WTC11 (cell line): ENCODE data around the gene CTNNBIP1. TPM values are rescaled to one million over a fixed set of nuclear protein-coding genes. Genes with fewer than 3 reads are reported as not detected.

Experiments used
- ATAC-seq: fragments of 200-7000 bp; cut with Tn5 transposase; 2 replicates; pipeline ENCODE4 v1.10.0; 2021; ENCODE audit warnings: mild to moderate bottlenecking, moderate library complexity
- CTCF ChIA-PET: fragments of 300-600 bp; sonication (Branson Sonifier 250); formaldehyde crosslinking; loops from one replicate; lab custom pipeline; 2021; ENCODE audit warnings: antibody characterized with exemption; lab: Charles Lee
- POLR2A ChIA-PET: fragments of 350-600 bp; sonication (Branson Sonifier 250); formaldehyde crosslinking; loops from one replicate; lab custom pipeline; 2021; ENCODE audit warnings: antibody characterized with exemption; lab: Charles Lee
- DNase-seq: peaks from one replicate; pipeline ENCODE4 v3.0.0; 2021; ENCODE audit warnings: low spot score
- H3K27ac Mint-ChIP-seq: 2 replicates; pipeline ENCODE4 v1.8.0; 2021; ENCODE audit warnings: mixed read lengths
- H3K27me3 Mint-ChIP-seq: 2 replicates; pipeline ENCODE4 v1.8.0; 2021; ENCODE audit warnings: low read depth, mild to moderate bottlenecking, moderate library complexity, mixed read lengths
- H3K36me3 Mint-ChIP-seq: 2 replicates; pipeline ENCODE4 v1.8.0; 2021; ENCODE audit warnings: mixed read lengths
- H3K4me1 Mint-ChIP-seq: 2 replicates; pipeline ENCODE4 v1.8.0; 2022; ENCODE audit warnings: mixed read lengths
- H3K4me3 Mint-ChIP-seq: 2 replicates; pipeline ENCODE4 v1.8.0; 2021; ENCODE audit warnings: mild to moderate bottlenecking, moderate library complexity, mixed read lengths
- H3K9me3 Mint-ChIP-seq: 2 replicates; pipeline ENCODE4 v1.8.0; 2021; ENCODE audit warnings: mixed read lengths
- ATF3 ChIP-seq: sonication (generic); formaldehyde crosslinking; conservative IDR thresholded peaks from 2 replicates; pipeline ENCODE4 v1.8.1; 2022; ENCODE audit warnings: mild to moderate bottlenecking, missing genetic modification reagents
- CBFB ChIP-seq: sonication (generic); formaldehyde crosslinking; IDR thresholded peaks from 2 replicates; pipeline ENCODE4 v1.8.1; 2022; ENCODE audit warnings: mild to moderate bottlenecking, low read depth, missing genetic modification reagents
- CREM ChIP-seq: sonication (generic); formaldehyde crosslinking; IDR thresholded peaks from 2 replicates; pipeline ENCODE4 v1.8.1; 2022; ENCODE audit warnings: mild to moderate bottlenecking, missing genetic modification reagents, moderate library complexity
- ELF4 ChIP-seq: sonication (generic); formaldehyde crosslinking; IDR thresholded peaks from 2 replicates; pipeline ENCODE4 v1.8.1; 2022; ENCODE audit warnings: low read depth, mild to moderate bottlenecking, moderate library complexity, missing genetic modification reagents
- GABPB1 ChIP-seq: sonication (generic); formaldehyde crosslinking; IDR thresholded peaks from 2 replicates; pipeline ENCODE4 v1.8.1; 2023; ENCODE audit warnings: mild to moderate bottlenecking, missing genetic modification reagents
- GTF2I ChIP-seq: fragments of 250-450 bp; sonication (Bioruptor Pico); conservative IDR thresholded peaks from 2 replicates; pipeline ENCODE4 v1.4.0; 2021; ENCODE audit warnings: mild to moderate bottlenecking
- JUN ChIP-seq: sonication (generic); formaldehyde crosslinking; IDR thresholded peaks from 2 replicates; pipeline ENCODE4 v1.8.0; 2023; ENCODE audit warnings: mild to moderate bottlenecking, missing genetic modification reagents
- MLX ChIP-seq: sonication (generic); formaldehyde crosslinking; IDR thresholded peaks from 2 replicates; pipeline ENCODE4 v1.8.1; 2023; ENCODE audit warnings: mild to moderate bottlenecking, missing genetic modification reagents, moderate library complexity
- NFATC4 ChIP-seq: fragments of 250-450 bp; sonication (Bioruptor Pico); IDR thresholded peaks from 2 replicates; pipeline ENCODE4 v1.9.0; 2021; ENCODE audit warnings: mild to moderate bottlenecking
- PREB ChIP-seq: sonication (generic); formaldehyde crosslinking; IDR thresholded peaks from 2 replicates; pipeline ENCODE4 v1.8.1; 2022; ENCODE audit warnings: mild to moderate bottlenecking, missing genetic modification reagents, moderate library complexity, borderline replicate concordance
- PRRX2 ChIP-seq: fragments of 250-450 bp; sonication (Bioruptor Pico); IDR thresholded peaks from 2 replicates; pipeline ENCODE4 v1.8.0; 2021; ENCODE audit warnings: mild to moderate bottlenecking
- SMAD3 ChIP-seq: sonication (generic); formaldehyde crosslinking; IDR thresholded peaks from 2 replicates; pipeline ENCODE4 v1.8.0; 2022; ENCODE audit warnings: missing genetic modification reagents, mild to moderate bottlenecking, borderline replicate concordance
- SOX15 ChIP-seq: fragments of 250-450 bp; sonication (Bioruptor Pico); IDR thresholded peaks from 2 replicates; pipeline ENCODE4 v1.9.0; 2021; ENCODE audit warnings: mild to moderate bottlenecking
- TCF7 ChIP-seq: sonication (generic); formaldehyde crosslinking; IDR thresholded peaks from 2 replicates; pipeline ENCODE4 v1.8.0; 2022; ENCODE audit warnings: mild to moderate bottlenecking, low read depth, missing genetic modification reagents, moderate library complexity
- ZBTB21 ChIP-seq: sonication (generic); formaldehyde crosslinking; IDR thresholded peaks from 2 replicates; pipeline ENCODE4 v1.8.1; 2023; ENCODE audit warnings: mild to moderate bottlenecking, missing genetic modification reagents, borderline replicate concordance
- ZNF416 ChIP-seq: fragments of 250-450 bp; sonication (Bioruptor Pico); IDR thresholded peaks from 2 replicates; pipeline ENCODE4 v1.9.0; 2021; ENCODE audit warnings: mild to moderate bottlenecking, inconsistent platforms
- ZNF532 ChIP-seq: fragments of 250-450 bp; sonication (Bioruptor Pico); IDR thresholded peaks from 2 replicates; pipeline ENCODE4 v1.9.0; 2021; ENCODE audit warnings: mild to moderate bottlenecking, borderline replicate concordance
- ZNF671 ChIP-seq: fragments of 250-450 bp; sonication (Bioruptor Pico); IDR thresholded peaks from 2 replicates; pipeline ENCODE4 v1.8.0; 2021; ENCODE audit warnings: mild to moderate bottlenecking
- total RNA-seq: library from RNA; stranded (reverse); gene quantifications from 3 replicates; pipeline ENCODE4 v1.2.3, GENCODE V29; 2021
- TF ChIP-seq, protein P1 (sequence below): fragments of 250-450 bp; sonication (Bioruptor Pico); IDR thresholded peaks from 2 replicates; pipeline ENCODE4 v2.1.2; 2022; ENCODE audit warnings: mild to moderate bottlenecking, moderate library complexity
- TF ChIP-seq, protein P2 (sequence below): sonication (generic); formaldehyde crosslinking; IDR thresholded peaks from 2 replicates; pipeline ENCODE4 v1.8.1; 2023; ENCODE audit warnings: mild to moderate bottlenecking, missing genetic modification reagents
- TF ChIP-seq, protein P3 (sequence below): fragments of 250-450 bp; sonication (Bioruptor Pico); IDR thresholded peaks from 2 replicates; pipeline ENCODE4 v1.9.0; 2021; ENCODE audit warnings: mild to moderate bottlenecking

CTNNBIP1 gene
- total RNA-seq, 1 experiment from 2014 or later, result 58.2 TPM

- Mint-ChIP-seq H3K36me3 (no peaks in the 10 kb centered on the region), H3K4me3 (no peak overlapping the region), H3K9me3 (no peaks in the 10 kb centered on the region), H3K4me1 (peaks cover 38% of the 10 kb centered on the region), H3K27ac (no peak overlapping the region), H3K27me3 (no peaks in the 10 kb centered on the region)
- TF ChIP-seq CREM, result no peak
- TF ChIP-seq ZNF532 (CRISPR knock-in tag), result no peak
- TF ChIP-seq GTF2I (CRISPR knock-in tag), result no peak
- no peak for TF ChIP-seq GABPB1 (CRISPR knock-in tag)
- TF ChIP-seq ATF3, result no peak
- TF ChIP-seq, protein P1, sequence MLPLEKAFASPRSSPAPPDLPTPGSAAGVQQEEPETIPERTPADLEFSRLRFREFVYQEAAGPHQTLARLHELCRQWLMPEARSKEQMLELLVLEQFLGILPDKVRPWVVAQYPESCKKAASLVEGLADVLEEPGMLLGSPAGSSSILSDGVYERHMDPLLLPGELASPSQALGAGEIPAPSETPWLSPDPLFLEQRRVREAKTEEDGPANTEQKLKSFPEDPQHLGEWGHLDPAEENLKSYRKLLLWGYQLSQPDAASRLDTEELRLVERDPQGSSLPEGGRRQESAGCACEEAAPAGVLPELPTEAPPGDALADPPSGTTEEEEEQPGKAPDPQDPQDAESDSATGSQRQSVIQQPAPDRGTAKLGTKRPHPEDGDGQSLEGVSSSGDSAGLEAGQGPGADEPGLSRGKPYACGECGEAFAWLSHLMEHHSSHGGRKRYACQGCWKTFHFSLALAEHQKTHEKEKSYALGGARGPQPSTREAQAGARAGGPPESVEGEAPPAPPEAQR (CRISPR knock-in tag), result no peak
- TF ChIP-seq PREB (CRISPR knock-in tag), result no peak
- TF ChIP-seq CBFB (CRISPR knock-in tag), result no peak
- no peak for TF ChIP-seq SOX15 (CRISPR knock-in tag)
- TF ChIP-seq ZBTB21 (CRISPR knock-in tag), result no peak
- no peak for TF ChIP-seq ELF4 (CRISPR knock-in tag)
- TF ChIP-seq PRRX2 (CRISPR knock-in tag), result no peak
- no peak for TF ChIP-seq ZNF416 (CRISPR knock-in tag)
- TF ChIP-seq MLX (CRISPR knock-in tag), result no peak
- TF ChIP-seq NFATC4 (CRISPR knock-in tag), result no peak
- TF ChIP-seq ZNF671, result no peak
- no peak for TF ChIP-seq TCF7
- no peak for TF ChIP-seq SMAD3 (CRISPR knock-in tag)
- DNase-seq (no peak), ATAC-seq (no peak)
- ChIA-PET CTCF (interaction anchor here (2.4 kb wide), 1 partner anchor 12 kb away, joined by 7 read pairs; no protein-coding TSS in a partner anchor), POLR2A (no interaction called here)
Measured at GRCh38 chr1:9816199-9816598, 93.9 kb downstream of the CTNNBIP1 start.

DNA sequence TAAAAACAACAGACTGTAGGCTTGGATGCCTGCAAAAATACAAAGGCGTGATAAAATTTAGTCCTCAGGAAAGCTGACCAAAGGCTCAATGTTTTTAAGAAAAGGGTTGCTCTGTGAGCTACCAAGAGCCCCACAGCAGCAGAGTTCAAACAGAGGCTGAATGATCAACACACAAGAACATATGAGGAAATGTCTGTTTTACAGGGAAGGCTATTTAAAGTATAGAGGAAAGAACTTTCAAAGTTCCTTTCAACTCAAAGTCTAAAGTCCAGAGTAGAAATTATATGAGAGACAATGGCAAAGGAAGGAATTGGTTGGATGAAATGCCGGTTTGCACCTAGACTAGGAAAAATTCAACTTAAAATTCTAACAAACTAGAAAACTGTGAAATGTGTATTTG is 94.9 kb downstream of the CTNNBIP1 start:
- Mint-ChIP-seq H3K36me3 (no peaks in the 10 kb centered on the region), H3K27me3 (no peaks in the 10 kb centered on the region), H3K9me3 (no peaks in the 10 kb centered on the region), H3K4me1 (peaks cover 33% of the 10 kb centered on the region), H3K4me3 (no peak overlapping the region), H3K27ac (peak overlapping the region; percentile 64; the same call in 1 of the 2 replicates)
- DNase-seq, result no peak
- ChIA-PET POLR2A (no interaction called here), CTCF (no interaction called here)
- no peak for ATAC-seq
- TF ChIP-seq, protein P2, sequence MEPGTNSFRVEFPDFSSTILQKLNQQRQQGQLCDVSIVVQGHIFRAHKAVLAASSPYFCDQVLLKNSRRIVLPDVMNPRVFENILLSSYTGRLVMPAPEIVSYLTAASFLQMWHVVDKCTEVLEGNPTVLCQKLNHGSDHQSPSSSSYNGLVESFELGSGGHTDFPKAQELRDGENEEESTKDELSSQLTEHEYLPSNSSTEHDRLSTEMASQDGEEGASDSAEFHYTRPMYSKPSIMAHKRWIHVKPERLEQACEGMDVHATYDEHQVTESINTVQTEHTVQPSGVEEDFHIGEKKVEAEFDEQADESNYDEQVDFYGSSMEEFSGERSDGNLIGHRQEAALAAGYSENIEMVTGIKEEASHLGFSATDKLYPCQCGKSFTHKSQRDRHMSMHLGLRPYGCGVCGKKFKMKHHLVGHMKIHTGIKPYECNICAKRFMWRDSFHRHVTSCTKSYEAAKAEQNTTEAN (CRISPR knock-in tag), result no peak
- TF ChIP-seq JUN, result no peak
- TF ChIP-seq, protein P3, sequence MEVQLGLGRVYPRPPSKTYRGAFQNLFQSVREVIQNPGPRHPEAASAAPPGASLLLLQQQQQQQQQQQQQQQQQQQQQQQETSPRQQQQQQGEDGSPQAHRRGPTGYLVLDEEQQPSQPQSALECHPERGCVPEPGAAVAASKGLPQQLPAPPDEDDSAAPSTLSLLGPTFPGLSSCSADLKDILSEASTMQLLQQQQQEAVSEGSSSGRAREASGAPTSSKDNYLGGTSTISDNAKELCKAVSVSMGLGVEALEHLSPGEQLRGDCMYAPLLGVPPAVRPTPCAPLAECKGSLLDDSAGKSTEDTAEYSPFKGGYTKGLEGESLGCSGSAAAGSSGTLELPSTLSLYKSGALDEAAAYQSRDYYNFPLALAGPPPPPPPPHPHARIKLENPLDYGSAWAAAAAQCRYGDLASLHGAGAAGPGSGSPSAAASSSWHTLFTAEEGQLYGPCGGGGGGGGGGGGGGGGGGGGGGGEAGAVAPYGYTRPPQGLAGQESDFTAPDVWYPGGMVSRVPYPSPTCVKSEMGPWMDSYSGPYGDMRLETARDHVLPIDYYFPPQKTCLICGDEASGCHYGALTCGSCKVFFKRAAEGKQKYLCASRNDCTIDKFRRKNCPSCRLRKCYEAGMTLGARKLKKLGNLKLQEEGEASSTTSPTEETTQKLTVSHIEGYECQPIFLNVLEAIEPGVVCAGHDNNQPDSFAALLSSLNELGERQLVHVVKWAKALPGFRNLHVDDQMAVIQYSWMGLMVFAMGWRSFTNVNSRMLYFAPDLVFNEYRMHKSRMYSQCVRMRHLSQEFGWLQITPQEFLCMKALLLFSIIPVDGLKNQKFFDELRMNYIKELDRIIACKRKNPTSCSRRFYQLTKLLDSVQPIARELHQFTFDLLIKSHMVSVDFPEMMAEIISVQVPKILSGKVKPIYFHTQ (CRISPR knock-in tag), result no peak
